GM15510 (cell line): Measurements from ENCODE around the gene BAMBI.

Experiments used
- POLR2A ChIP-seq: IDR thresholded peaks from 3 replicates; pipeline ENCODE4 v1.6.1; 2011; ENCODE audit warnings: borderline replicate concordance; ENCODE audit not compliant: insufficient read length; ENCODE audit errors: extremely low read depth

BAMBI gene, protein sequence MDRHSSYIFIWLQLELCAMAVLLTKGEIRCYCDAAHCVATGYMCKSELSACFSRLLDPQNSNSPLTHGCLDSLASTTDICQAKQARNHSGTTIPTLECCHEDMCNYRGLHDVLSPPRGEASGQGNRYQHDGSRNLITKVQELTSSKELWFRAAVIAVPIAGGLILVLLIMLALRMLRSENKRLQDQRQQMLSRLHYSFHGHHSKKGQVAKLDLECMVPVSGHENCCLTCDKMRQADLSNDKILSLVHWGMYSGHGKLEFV

DNA sequence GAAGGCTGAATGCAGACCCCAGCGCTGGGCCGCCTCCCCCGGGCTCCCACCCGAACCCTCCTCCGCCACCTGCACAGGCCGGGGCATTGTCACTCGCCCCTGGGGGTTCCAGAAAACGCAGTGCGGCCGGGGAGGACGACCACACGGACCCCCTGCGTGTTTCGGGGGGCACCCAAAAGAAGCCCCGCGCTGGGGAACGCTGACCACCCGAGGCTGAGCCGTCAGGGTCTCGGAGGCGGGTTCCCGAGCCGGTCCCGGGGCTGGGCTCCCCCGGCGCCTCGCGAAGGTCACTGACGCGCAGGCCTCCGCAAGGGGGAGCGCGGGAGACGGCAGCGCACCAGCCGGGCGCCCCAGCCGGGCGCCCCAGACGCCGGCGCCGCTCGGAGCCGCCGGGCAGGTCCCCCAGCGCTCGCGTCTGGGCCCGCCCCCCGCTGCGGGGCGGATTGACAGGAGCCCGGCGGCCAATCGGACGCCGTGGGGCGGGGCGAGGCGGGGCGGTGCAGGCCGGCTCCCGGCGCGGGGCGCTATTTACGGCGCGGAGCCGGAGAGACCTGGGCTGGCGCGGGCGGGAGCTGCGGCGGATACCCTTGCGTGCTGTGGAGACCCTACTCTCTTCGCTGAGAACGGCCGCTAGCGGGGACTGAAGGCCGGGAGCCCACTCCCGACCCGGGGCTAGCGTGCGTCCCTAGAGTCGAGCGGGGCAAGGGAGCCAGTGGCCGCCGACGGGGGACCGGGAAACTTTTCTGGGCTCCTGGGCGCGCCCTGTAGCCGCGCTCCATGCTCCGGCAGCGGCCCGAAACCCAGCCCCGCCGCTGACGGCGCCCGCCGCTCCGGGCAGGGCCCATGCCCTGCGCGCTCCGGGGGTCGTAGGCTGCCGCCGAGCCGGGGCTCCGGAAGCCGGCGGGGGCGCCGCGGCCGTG is at the start of gene BAMBI:
Gene BAMBI (plus strand): TSS at position 554 of the 920 bp plus-strand sequence. CDS start 377 bp downstream, outside the sequence.
- TF ChIP-seq POLR2A, result peak; percentile 48

DNA sequence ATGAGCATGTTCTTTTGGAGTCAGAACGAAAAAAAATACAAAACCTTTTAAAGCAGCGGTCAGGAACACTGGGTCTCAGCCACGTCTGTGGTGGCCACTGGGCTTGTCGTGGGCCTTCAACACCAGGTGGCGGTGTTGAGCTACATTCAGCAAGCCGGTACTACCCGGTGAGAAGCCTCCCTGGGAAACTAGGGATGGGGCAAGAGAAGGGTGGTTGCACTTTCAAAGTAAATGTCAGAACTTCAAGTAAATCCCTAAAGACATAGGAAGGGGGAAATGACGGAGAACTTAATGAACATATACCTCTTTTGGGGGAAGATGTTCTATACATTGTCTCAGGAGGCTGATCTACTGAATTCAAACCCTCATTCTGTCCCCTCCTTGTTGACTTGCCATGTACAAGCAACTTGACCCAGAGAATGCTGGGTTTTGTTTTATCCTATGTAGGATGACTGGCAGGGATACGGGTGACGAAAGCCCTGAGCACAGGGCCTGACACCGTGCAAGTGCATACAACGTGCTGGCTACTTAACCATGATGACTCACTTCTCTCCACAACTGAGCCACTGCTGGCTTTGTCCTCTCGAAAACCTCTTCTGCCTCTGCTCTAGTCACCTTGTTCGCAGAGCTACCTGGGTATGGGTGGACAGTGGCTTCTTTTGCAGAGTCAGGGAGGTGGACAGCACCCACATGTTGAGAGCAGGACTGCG is 49.0 kb upstream of the BAMBI start:
- no peak for TF ChIP-seq POLR2A

DNA sequence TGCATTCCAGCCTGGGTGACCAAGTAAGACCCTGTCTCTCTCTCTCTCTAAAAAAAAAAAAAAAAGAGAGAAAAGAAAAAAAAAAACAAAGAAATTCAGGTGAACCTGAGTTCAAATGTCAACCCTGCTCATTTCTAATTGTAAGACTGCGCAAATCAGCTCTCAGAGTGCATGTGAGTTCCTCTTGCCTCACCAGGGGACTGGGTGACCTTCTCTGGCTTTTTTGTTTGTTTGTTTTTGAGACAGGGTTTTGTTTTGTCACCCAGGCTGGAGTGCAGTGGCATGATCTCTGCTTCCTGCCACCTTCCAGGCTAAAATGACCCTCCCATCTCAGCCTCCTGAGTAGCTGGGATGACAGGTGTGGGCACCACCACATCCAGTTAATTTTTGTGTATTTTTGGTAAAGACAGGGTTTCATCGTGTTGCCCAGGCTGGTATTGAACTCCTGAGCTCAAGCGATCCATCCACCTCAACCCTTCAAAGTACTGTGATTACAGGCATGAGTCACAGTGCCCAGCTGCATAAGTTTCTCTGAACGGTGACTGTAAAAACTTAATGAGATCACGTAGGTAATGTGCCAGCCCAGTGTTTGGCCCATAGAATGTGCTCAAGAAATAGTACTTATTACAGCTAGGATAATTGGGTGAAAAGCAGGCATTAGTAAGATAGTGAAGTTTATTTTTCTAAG is 45.3 kb upstream of the BAMBI start:
- TF ChIP-seq POLR2A, result no peak

- TF ChIP-seq POLR2A, result no peak
Measured at GRCh38 chr10:28632584-28632945, 44.8 kb upstream of the BAMBI start.

DNA sequence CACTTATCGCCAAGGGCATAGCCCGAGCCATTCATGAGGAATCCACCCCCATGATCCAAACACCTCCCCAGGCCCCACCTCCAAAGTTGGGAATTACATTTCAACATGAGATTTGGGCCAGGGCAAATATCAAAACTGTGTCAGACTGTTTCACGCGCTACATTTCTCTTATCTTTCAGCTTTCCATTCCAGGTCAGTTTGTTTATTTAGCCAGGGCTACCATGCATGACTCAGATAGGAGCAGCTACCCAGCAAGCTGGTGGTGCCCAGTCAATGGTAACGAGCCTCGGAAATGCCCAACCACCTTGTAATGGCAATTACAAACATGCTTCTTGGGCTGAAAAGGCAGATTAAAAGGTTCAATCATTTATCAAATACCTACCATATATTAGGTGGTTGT is 43.6 kb upstream of the BAMBI start:
- no peak for TF ChIP-seq POLR2A

DNA sequence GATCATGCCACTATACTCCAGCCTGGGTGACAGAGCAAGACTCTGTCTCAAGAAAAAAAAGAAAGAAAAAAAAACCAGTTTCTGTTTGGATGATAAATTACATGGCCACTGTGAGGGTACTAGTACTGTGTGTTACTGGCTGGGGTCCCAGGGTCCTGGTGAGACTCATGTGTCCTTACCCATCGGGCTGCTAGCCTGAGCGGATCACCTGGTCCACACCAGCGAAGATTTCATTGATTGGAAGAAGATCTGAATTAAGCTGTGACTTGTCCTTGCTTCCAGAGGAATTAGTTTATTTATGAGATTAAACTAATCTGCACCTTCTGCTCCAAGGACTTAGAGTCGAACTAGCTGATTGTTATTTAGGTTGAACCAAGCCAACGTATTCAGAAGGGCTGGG is 40.0 kb upstream of the BAMBI start:
- TF ChIP-seq POLR2A, result no peak

GRCh38 chr10:28638392-28638791 is 38.9 kb upstream of the BAMBI start:
- TF ChIP-seq POLR2A, result no peak

DNA sequence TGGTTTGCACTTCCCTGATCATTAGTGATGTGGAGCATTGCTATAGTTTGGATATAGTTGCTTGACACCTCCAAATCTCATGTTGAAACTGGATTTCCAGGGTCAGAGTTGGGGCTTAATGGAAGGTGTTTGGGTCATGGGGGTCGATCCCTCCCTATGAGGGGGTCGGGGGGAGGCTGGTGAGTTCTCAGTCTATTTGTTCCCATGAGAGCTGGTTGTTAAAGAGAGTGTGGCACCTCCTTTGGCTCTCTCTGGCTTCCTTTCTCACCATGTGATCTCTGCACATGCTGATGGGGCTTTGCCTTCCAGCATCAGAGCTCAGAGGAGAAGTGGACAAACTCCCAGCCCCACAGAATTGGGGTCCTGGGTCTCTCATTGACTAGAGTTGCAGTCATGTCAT is 36.8 kb upstream of the BAMBI start:
- no peak for TF ChIP-seq POLR2A

- no peak for TF ChIP-seq POLR2A
Measured at GRCh38 chr10:28644647-28645046, 32.7 kb upstream of the BAMBI start.

DNA sequence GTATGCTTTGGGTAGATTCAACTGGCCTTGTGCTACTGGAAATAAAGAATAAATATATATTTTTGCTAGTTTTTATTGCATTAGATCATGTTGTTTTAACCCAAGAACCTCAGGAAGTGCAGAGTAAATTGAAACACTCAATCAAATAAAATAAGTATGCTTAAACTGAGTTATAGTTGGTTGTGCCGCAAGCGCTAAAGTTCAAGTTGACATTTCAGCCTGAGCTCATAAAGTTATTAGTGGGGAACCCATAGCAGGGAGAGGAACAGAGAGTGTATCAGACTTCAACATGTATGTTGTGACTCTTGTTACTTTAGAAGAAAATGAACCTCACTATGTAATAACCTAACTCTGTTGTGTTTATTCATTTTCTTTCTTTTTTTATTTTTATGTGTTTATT is 25.2 kb upstream of the BAMBI start:
- TF ChIP-seq POLR2A, result no peak

DNA sequence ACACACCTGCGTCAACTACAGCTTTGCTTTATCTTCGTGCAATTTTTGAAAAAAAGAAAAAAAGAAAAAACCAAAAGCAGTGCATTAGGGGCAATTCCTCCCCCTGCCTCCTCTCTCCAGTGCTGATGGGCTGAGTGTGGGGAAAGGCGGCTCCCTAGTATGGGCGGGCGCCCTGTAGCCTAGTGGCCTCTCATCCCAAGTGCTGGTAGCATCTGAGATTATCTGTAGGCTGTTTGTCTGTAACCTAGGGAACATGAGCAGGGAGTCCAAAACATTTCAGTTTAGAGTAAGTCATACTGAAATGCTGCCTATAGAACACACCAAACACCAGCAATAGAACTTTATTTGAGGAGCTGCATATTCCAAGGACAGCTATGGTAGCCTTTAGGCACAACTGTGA is 24.6 kb upstream of the BAMBI start:
- no peak for TF ChIP-seq POLR2A

DNA sequence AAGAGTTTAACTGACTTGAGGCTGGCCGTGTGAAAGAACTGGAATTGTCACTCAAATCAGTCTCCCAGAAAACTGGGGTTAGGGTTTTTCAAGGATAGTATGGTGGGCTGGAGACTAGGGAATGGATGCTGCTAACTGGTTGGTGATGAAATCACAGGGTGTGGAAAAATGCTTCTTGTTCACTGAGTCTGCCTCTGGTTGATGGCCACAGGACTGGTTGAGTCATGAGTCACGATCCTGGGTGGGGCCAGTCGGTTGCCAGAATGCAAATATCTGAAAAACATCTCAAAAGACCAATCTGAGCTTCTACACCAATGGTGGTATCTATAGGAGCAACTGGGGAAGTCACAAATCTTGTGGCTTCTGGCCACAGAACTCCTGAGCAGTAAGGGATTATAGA is 16.3 kb upstream of the BAMBI start:
- TF ChIP-seq POLR2A, result no peak

- no peak for TF ChIP-seq POLR2A
Measured at GRCh38 chr10:28663576-28664368, 13.5 kb upstream of the BAMBI start.

- TF ChIP-seq POLR2A, result no peak
Measured at GRCh38 chr10:28664369-28664740, 13.0 kb upstream of the BAMBI start.
